GM19467 (cell line): ENCODE measurements around the gene PGP.
"Not testable (repeated sequence)": the region's sequence is repeated elsewhere in the genome, so short reads cannot be mapped to it uniquely, and the experiment has no call there.

Source experiments
- ATAC-seq: cut with Tn5 transposase; IDR thresholded peaks from one replicate; pipeline ENCODE4 v1.9.1; 2021; ENCODE audit warnings: mild to moderate bottlenecking, moderate library complexity; ENCODE audit not compliant: unreplicated experiment

PGP gene

DNA sequence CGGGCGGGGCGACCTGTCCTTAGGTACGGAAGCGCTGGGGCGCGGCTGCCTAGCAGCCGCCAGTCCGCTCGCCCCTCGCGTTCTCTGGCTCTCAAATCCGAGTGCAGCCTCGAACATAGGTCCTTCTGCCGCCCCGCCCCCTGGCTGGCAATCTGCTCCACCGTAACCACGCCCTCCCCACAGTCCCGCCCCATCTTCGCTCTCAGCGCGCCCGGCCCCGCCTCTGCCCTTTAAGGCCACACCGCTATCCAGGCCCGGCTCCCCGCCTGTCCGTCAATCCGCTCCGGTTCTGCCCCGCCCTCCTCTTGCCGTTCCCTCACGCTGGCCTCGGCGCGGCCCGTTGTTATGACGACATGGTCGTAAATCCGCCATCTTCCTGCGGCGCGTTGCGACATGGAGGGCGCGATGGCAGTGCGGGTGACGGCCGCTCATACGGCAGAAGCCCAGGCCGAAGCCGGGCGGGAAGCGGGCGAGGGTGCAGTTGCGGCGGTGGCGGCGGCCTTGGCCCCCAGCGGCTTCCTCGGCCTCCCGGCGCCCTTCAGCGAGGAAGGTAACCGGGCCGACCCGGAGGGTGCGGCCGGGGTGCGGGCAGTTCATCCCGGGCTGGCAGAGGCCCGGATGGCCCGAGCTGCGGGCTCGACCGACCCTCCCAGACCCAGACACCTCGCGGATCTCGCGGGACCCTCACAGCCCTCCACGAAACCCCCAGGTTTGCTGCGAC lies 8.7 kb upstream of the PGP start, which contains the start of gene E4F1:
E4F1 (plus strand) TSS at position 371 of the 721 bp plus-strand sequence; CDS start at position 394, 23 bp downstream.
- peak; percentile 93 for ATAC-seq

DNA sequence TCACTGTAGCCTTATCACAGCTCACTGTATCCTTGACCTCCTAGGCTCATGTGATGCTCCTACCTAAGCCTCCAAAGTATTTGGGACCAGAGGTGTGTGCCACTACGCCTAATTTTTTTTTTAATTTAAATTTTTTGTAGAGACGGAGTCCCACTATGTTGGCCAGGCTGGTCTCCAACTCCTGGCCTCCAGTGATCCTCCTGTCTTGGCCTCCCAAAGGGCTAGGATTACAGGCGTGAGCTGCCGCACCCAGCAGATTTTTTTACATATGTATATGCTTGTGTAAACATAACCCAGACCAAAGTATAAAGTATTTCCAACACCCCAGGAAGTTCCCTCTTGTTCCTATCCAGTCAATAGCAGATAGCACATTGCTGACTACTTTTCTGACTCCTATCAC lies 1.7 kb upstream of the PGP start:
- no peak for ATAC-seq

- no peak for ATAC-seq
These were observed 572 bp downstream of the PGP start for GRCh38 chr16:2213817-2214718.

- no peak for ATAC-seq
These were observed 2.0 kb downstream of the PGP start for GRCh38 chr16:2212362-2213324.

GRCh38 chr16:2211923-2212347 lies 2.7 kb downstream of the PGP start:
- ATAC-seq: no peak

- ATAC-seq: no peak
These were observed 4.0 kb downstream of the PGP start, which contains the start of gene BRICD5 for GRCh38 chr16:2210386-2211365. Gene BRICD5, minus strand, starts transcription at chr16:2210863. Its CDS starts 30 bp downstream, at chr16:2210833.

DNA sequence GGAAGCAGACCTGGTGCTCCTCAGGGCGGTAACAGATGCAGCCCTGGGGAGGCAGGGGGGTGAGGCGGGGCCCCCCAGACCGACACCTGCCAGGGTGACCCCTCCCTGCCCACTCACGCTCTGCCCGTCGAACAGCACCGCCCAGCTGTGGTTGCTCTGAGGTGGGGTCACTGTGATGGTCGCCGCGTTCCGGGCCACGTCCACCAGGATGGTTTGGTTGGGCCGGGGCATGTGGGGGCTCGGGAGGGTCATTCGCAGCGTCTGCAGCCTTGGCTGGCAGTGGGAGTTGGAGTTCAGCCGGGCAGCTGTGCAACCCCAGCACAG lies 4.7 kb downstream of the PGP start:
- no peak for ATAC-seq

GRCh38 chr16:2209258-2210008 lies 5.2 kb downstream of the PGP start:
- no peak for ATAC-seq

GRCh38 chr16:2208772-2209171 lies 5.9 kb downstream of the PGP start:
- ATAC-seq: no peak

GRCh38 chr16:2208308-2208707 lies 6.3 kb downstream of the PGP start:
- ATAC-seq: no peak

GRCh38 chr16:2207872-2208271 lies 6.8 kb downstream of the PGP start:
- no peak for ATAC-seq

- no peak for ATAC-seq
These were observed 7.7 kb downstream of the PGP start for GRCh38 chr16:2206780-2207433.

DNA sequence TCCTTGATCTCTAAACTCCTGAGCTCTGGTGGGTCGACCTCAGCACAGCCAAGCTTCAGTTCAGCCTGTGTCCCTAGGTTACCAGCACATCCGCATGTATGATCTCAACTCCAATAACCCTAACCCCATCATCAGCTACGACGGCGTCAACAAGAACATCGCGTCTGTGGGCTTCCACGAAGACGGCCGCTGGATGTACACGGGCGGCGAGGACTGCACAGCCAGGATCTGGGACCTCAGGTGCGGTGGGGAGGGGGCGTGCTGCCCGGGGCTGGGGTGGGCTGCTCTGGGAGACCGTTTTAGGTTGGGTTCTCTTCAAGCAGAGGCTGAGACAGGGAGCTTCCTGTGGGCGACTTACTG lies 8.2 kb downstream of the PGP start:
- ATAC-seq: no peak

DNA sequence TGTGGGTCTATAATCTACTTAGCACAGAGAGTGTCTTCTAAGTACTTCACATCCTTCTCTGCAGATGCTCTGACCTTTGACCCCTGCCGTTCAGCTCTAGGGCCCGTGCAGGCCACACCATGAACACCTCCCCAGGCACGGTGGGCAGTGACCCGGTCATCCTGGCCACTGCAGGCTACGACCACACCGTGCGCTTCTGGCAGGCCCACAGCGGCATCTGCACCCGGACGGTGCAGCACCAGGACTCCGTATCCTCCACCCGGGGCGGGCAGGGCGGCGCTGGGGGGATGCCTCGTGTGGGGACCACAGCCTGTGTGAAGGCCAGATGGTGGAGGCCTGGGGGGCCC lies 8.7 kb downstream of the PGP start:
- ATAC-seq: peak; percentile 4

DNA sequence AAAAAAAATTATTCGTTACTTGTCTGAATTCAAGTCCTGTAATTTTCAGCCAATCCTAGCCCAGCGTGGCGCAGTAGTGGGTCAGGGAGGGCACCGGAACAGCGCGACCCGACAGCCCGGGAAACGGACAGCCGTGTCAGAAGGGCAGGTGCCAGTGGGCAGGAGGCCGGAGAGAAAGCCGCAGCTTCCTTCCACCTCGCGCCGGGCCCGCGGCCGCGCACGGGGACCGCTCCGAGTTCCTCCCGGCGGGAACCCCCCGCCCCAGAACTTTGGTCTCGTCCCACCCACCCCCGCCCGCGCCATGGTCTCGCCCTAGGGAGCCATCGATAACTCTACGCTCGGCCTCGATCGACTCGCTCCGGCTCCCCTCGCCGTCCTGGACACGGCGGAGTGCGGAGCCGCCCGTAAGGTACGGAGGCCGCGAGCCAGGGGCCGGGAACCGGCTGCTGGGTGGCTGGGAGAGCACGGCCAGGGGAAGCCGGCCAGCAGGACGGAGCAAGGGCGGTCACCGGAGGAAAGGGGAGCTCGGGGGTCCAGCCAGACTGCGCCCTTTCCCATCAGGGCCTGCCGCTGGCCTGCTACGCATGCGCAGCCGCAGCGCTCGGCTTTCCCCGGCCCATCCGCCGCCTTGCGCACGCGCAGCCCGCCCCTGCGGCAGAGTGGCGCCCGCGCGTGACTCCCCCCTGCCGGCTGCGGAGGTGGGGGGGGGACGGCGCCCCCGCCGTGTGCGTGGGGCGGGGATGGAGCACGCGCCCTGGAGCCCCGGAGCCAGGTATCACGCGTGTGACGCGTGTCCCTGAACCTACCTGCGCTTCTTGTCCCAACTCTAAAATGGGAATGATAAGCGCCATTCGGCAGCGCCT lies 9.3 kb downstream of the PGP start, which contains the start of gene MLST8:
MLST8 (plus strand) TSS at position 351 of the 863 bp plus-strand sequence. CDS start 632 bp downstream, outside the sequence.
- ATAC-seq: peak; percentile 65

GRCh38 chr16:2204416-2205103 lies 10.1 kb downstream of the PGP start:
- ATAC-seq: no peak

GRCh38 chr16:2203119-2203688 lies 11.4 kb downstream of the PGP start:
- ATAC-seq: not testable (repeated sequence)
